ENCODE results near the gene CTRL.

CTRL gene

GRCh38 chr16:67897231-67897630 is 34.4 kb downstream of the CTRL start:
- in situ Hi-C loops (cut with MboI; ENCODE audit: low sequenced_read_pairs) = no loop called here

- in situ Hi-C loops (cut with MboI; ENCODE audit: low sequenced_read_pairs) = no loop called here
Measured at GRCh38 chr16:67893743-67894399, 37.8 kb downstream of the CTRL start.

DNA sequence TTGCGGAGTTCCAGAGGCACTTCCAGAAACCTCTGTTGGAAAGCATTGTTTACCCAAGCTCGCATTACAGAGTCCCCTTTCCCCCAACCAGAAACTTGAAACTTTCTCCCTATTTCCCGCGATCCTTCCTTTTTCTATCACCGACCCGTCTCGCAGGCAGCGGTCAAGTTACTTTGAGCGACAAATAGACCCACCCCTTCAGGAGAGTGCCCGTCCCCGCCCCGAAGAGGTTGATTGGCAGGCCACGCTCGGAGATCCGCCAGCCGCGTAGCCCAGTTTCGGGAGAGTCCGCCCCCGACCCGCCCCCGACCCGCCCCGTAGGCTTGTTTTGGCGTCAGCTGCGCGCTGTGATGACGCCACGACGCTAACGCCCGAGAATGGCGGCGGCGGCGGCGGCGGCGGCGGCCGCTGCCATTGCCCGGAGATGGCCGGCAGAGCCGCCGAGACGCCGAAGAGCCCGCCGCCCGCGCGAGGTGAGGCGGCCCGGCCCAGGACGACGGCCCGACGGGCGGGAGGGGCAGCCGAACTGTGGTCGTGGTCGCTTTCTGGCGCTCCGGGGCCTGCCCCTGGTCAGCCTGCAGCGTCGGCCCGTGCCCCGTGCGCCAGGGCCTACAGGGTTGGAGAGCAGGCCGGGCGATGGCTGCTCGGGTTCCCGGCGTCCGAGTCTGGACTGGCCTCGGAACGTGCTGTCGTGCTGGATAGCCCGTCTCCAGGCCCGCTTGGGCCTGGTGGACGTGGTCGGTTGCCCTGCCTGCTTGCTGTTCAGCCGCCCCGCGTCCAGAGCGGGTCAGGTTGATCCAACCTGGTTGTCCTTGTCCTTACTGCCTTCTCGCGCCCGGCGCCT is 38.5 kb downstream of the CTRL start, which contains the start of gene PSKH1:
PSKH1 (plus strand) TSS at position 356 of the 844 bp plus-strand sequence. CDS start 15,496 bp downstream, outside the sequence.
- in situ Hi-C loops (cut with MboI; ENCODE audit: low sequenced_read_pairs) = no loop called here

DNA sequence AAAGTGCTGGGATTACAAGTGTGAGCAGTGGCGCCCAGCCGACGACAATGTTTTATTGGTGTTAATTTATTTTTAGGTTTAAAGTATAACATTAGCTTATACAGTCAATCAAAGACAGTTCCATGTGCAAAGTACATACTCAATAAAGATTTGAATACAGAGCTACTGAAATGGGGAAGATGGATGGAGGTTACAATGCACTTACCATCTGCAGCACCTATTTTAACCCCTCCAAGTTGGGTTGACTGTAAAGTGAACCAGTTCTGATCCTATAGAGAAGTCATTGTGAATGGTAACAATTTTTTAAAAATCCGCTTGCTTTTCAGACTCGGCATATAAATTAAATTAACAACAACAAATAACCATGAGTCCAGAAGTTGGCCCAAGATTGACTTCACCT is 39.3 kb downstream of the CTRL start:
- in situ Hi-C loops (cut with MboI; ENCODE audit: low sequenced_read_pairs) = no loop called here

GRCh38 chr16:67888331-67888730 is 43.3 kb downstream of the CTRL start:
- in situ Hi-C loops (cut with MboI; ENCODE audit: low sequenced_read_pairs) = no loop called here

- in situ Hi-C loops (cut with MboI; ENCODE audit: low sequenced_read_pairs) = no loop called here
Measured at GRCh38 chr16:67886387-67886786, 45.3 kb downstream of the CTRL start.

GRCh38 chr16:67885976-67886375 is 45.7 kb downstream of the CTRL start:
- in situ Hi-C loops (cut with MboI; ENCODE audit: low sequenced_read_pairs) = no loop called here

GRCh38 chr16:67885545-67885944 is 46.1 kb downstream of the CTRL start:
- in situ Hi-C loops (cut with MboI; ENCODE audit: low sequenced_read_pairs) = no loop called here

GRCh38 chr16:67884684-67885083 is 47.0 kb downstream of the CTRL start, which contains the start of gene NRN1L:
TSS of gene NRN1L (plus strand) at chr16:67884885. CDS start at chr16:67884904, 19 bp downstream.
- in situ Hi-C loops (cut with MboI; ENCODE audit: low sequenced_read_pairs) = no loop called here

DNA sequence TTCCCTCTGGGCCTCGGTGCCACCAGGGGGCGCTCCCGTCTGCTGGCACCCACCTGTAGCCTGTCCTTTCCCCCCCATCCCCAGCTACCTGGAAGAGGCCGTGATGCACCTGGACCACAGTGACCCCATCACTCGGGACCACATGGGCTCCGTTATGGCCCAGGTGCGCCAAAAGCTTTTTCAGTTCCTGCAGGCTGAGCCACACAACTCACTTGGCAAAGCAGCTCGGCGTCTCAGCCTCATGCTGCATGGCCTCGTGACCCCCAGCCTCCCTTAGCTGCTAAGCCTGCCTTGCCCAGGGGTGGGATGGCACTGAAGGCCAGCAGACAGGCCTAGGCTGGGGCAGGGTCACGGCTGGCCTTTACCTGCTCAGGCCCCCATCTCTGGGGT is 47.8 kb downstream of the CTRL start:
- in situ Hi-C loops (cut with MboI; ENCODE audit: low sequenced_read_pairs) = no loop called here

DNA sequence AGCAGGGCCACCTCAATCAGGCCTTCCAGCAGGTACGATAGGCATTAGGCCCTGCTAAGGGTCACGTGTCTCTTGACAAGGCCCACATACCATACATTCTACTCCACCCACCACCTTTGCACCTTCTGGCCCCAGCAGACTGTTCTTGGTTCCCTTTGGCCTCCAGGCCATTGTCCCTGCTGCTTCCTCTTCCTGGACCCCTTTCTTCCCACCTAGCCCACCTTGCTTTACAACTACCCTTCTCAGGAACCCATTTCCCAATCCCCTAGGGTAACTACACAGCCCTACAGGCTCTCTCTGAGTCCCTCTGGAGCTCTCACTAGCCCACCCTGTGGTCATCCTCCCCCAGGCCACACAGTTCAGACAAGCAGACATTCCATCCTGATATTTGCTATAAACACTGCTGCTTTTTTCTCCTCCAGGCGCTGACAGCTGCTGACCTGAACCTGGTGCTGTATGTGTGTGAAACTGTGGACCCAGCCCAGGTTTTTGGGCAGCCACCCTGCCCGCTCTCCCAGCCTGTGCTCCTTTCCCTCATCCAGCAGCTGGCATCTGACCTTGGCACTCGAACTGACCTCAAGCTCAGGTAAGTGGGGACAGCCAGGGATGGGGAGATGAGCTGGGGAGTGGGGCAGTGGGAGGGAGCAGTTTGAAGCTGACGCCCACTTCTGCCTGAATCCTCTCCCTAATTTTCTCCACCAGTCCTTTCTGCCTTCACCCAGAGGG is 48.4 kb downstream of the CTRL start:
- in situ Hi-C loops (cut with MboI; ENCODE audit: low sequenced_read_pairs) = no loop called here

DNA sequence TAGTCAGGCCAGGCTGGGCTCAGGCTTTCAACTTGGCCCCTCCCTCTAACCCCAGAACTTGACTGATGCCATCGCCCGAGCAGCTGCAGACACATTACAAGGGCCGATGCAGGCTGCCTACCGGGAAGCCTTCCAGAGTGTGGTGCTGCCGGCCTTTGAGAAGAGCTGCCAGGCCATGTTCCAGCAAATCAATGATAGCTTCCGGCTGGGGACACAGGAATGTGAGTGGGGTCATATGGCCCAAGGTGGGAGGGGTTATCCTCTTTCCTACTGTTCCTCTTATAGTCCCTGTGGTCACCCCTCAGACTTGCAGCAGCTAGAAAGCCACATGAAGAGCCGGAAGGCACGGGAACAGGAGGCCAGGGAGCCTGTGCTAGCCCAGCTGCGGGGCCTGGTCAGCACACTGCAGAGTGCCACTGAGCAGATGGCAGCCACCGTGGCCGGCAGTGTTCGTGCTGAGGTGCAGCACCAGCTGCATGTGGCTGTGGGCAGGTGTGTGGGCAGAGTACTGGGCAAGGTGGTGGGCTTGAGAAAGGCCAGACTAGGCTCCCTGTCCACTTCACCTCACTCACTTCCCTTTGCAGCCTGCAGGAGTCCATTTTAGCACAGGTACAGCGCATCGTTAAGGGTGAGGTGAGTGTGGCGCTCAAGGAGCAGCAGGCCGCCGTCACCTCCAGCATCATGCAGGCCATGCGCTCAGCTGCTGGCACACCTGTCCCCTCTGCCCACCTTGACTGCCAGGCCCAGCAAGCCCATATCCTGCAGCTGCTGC is 49.1 kb downstream of the CTRL start:
- in situ Hi-C loops (cut with MboI; ENCODE audit: low sequenced_read_pairs) = no loop called here

DNA sequence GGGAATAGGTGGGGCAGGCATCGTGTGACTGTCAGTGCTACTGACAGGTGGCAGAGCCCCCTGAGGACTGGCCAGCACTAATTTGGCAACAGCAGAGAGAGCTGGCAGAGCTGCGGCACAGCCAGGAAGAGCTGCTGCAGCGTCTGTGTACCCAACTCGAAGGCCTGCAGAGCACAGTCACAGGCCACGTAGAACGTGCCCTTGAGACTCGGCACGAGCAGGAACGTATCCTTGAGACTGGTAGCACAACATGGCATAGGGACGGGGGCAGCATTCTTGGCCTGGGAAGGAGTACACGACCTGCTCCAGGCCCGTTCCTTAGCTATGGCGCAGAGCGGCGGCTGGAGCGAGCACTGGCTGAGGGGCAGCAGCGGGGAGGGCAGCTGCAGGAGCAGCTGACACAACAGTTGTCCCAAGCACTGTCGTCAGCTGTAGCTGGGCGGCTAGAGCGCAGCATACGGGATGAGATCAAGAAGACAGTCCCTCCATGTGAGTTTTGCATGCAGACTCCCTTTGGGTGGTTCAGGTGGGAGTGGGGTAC is 50.0 kb downstream of the CTRL start:
- in situ Hi-C loops (cut with MboI; ENCODE audit: low sequenced_read_pairs) = no loop called here

GRCh38 chr16:67880584-67880983 is 51.1 kb downstream of the CTRL start:
- in situ Hi-C loops (cut with MboI; ENCODE audit: low sequenced_read_pairs) = no loop called here

DNA sequence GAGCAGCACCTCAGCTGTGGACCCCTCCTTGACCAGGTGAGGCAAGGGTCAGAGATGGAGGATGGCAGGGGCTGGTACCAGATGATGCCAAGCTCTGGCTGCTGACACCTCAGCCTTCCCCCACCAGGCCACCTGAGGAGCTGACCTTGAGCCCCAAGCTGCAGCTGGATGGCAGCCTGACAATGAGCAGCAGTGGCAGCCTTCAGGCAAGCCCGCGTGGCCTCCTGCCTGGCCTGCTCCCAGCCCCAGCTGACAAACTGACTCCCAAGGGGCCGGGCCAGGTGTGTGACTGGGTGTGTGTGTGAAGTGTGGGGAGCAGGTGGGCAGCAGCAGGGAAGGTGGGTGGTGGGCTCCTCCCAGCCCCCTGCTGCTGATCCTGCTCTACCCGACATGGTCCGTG is 51.7 kb downstream of the CTRL start:
- in situ Hi-C loops (cut with MboI; ENCODE audit: low sequenced_read_pairs) = no loop called here

All from HL-60/S4 (cell line).